MM.1S (cell line): ENCODE measurements around the gene HIVEP1.

ENCODE experiments used
- DNase-seq: peaks from one replicate; pipeline ENCODE4 v3.0.0-alpha.2; 2015
- H2AFZ ChIP-seq: fragments of 300-600 bp; sonication (generic); 2 replicates; pipeline ENCODE4 v1.6.0; 2016; ENCODE audit warnings: antibody characterized with exemption, low read length
- H3F3A ChIP-seq: fragments of 300-600 bp; sonication (generic); 2 replicates; pipeline ENCODE4 v1.6.1; 2016; ENCODE audit warnings: mild to moderate bottlenecking, antibody characterized with exemption, low read length, moderate library complexity, mixed read lengths; ENCODE audit not compliant: insufficient read depth
- H3K27ac ChIP-seq: fragments of 300-600 bp; sonication (generic); 2 replicates; pipeline ENCODE4 v1.5.1; 2016; ENCODE audit warnings: mild to moderate bottlenecking, low read length
- H3K27me3 ChIP-seq: fragments of 300-600 bp; sonication (generic); replicated peaks from 2 replicates; pipeline ENCODE4 v1.6.0; 2016; ENCODE audit warnings: low read length; ENCODE audit not compliant: insufficient read depth
- H3K36me3 ChIP-seq: fragments of 300-600 bp; sonication (generic); replicated peaks from 2 replicates; pipeline ENCODE4 v1.6.1; 2016; ENCODE audit warnings: mild to moderate bottlenecking, low read length, mixed read lengths; ENCODE audit not compliant: insufficient read depth
- H3K4me1 ChIP-seq: fragments of 300-600 bp; sonication (generic); 2 replicates; pipeline ENCODE4 v1.6.1; 2016; ENCODE audit warnings: low read length, mixed read lengths
- H3K4me2 ChIP-seq: fragments of 300-600 bp; sonication (generic); 2 replicates; pipeline ENCODE4 v1.6.0; 2016; ENCODE audit warnings: low read depth, low read length
- H3K4me3 ChIP-seq: fragments of 300-600 bp; sonication (generic); 2 replicates; pipeline ENCODE4 v1.5.1; 2016; ENCODE audit warnings: low read length, mixed read lengths
- H3K79me2 ChIP-seq: fragments of 300-600 bp; sonication (generic); 2 replicates; pipeline ENCODE4 v1.6.1; 2016; ENCODE audit warnings: mixed run types, low read length, mixed read lengths
- H3K9ac ChIP-seq: fragments of 300-600 bp; sonication (generic); 2 replicates; pipeline ENCODE4 v1.6.1; 2016; ENCODE audit warnings: low read length, mixed read lengths
- H3K9me2 ChIP-seq: fragments of 300-600 bp; sonication (generic); replicated peaks from 2 replicates; pipeline ENCODE4 v1.6.1; 2016; ENCODE audit warnings: mild to moderate bottlenecking, low read length, mixed read lengths; ENCODE audit not compliant: insufficient read depth
- H3K9me3 ChIP-seq: fragments of 300-600 bp; sonication (generic); replicated peaks from 2 replicates; pipeline ENCODE4 v1.6.1; 2016; ENCODE audit warnings: mild to moderate bottlenecking, low read length, mixed read lengths; ENCODE audit not compliant: insufficient read depth
- H4K20me1 ChIP-seq: fragments of 300-600 bp; sonication (generic); 2 replicates; pipeline ENCODE4 v1.6.1; 2016; ENCODE audit warnings: mild to moderate bottlenecking, low read length, moderate library complexity, mixed read lengths; ENCODE audit not compliant: insufficient read depth
- CTCF ChIP-seq: fragments of 300-600 bp; sonication (generic); IDR thresholded peaks from 2 replicates; pipeline ENCODE4 v1.5.1; 2016; ENCODE audit warnings: antibody characterized with exemption, low read length, mixed read lengths
- EZH2 ChIP-seq: fragments of 300-600 bp; sonication (generic); optimal IDR thresholded peaks from 2 replicates; pipeline ENCODE3; 2017; ENCODE audit warnings: low read depth, mild to moderate bottlenecking, antibody characterized with exemption, low read length, mixed read lengths
- EZH2phosphoT487 ChIP-seq: fragments of 300-600 bp; sonication (generic); IDR thresholded peaks from 2 replicates; pipeline ENCODE4 v1.6.1; 2018; ENCODE audit warnings: antibody characterized with exemption, low read length

HIVEP1 gene

GRCh38 chr6:12037798-12038197 is 25.7 kb downstream of the HIVEP1 start:
- no peaks in the 10 kb centered on the region; the same call in 1 of the 2 replicates for H3K9me3 ChIP-seq
- no peak overlapping the region for H3K4me2 ChIP-seq
- no peak overlapping the region for H3K4me3 ChIP-seq
- H3K27ac ChIP-seq, result no peak overlapping the region
- peaks cover 81% of the 10 kb centered on the region for H3K79me2 ChIP-seq
- no peak for DNase-seq
- H4K20me1 ChIP-seq, result no peaks in the 10 kb centered on the region
- no peaks in the 10 kb centered on the region for H3F3A ChIP-seq
- H2AFZ ChIP-seq, result no peak overlapping the region
- H3K4me1 ChIP-seq, result no peaks in the 10 kb centered on the region
- H3K27me3 ChIP-seq, result no peaks in the 10 kb centered on the region
- TF ChIP-seq EZH2phosphoT487 (no peak), CTCF (no peak), EZH2 (no peak)
- no peaks in the 10 kb centered on the region for H3K9me2 ChIP-seq
- H3K9ac ChIP-seq, result no peak overlapping the region
- H3K36me3 ChIP-seq, result no peaks in the 10 kb centered on the region

- Histone ChIP-seq H3K36me3 (no peaks in the 10 kb centered on the region), H3F3A (0 out of 2 replicates have a peak, but pooled peaks cover 6% of the 10 kb centered on the region), H3K9me2 (no peaks in the 10 kb centered on the region), H3K27ac (no peak overlapping the region), H3K27me3 (no peaks in the 10 kb centered on the region), H3K9ac (no peak overlapping the region), H3K9me3 (no peaks in the 10 kb centered on the region; the same call in 1 of the 2 replicates), H4K20me1 (no peaks in the 10 kb centered on the region), H3K4me3 (no peak overlapping the region), H3K79me2 (peaks cover 69% of the 10 kb centered on the region), H2AFZ (no peak overlapping the region), H3K4me1 (peaks cover 6% of the 10 kb centered on the region), H3K4me2 (no peak overlapping the region)
- TF ChIP-seq CTCF (no peak), EZH2phosphoT487 (no peak), EZH2 (no peak)
- DNase-seq, result no peak
Observed at GRCh38 chr6:12039540-12040459, 27.7 kb downstream of the HIVEP1 start.

- Histone ChIP-seq H3F3A (peaks cover 22% of the 10 kb centered on the region), H2AFZ (no peak overlapping the region), H3K9ac (no peak overlapping the region), H3K4me1 (peaks cover 22% of the 10 kb centered on the region), H3K27me3 (no peaks in the 10 kb centered on the region), H3K4me2 (no peak overlapping the region), H3K36me3 (no peaks in the 10 kb centered on the region), H4K20me1 (no peaks in the 10 kb centered on the region), H3K4me3 (no peak overlapping the region), H3K27ac (no peak overlapping the region), H3K9me3 (no peaks in the 10 kb centered on the region; the same call in 1 of the 2 replicates), H3K9me2 (no peaks in the 10 kb centered on the region), H3K79me2 (peaks cover 69% of the 10 kb centered on the region)
- TF ChIP-seq EZH2phosphoT487 (no peak), CTCF (no peak), EZH2 (no peak)
- no peak for DNase-seq
Observed at GRCh38 chr6:12047304-12047703, 35.2 kb downstream of the HIVEP1 start.
